ENCODE measurements around the gene MAN1C1. TPM values are rescaled to one million over a fixed set of nuclear protein-coding genes. Genes with fewer than 3 reads are reported as not detected.

The MAN1C1 gene
- total RNA-seq, 2 experiments from 2014 or later: 3.7 to 4.4 TPM

GRCh38 chr1:25727088-25727487, 110.5 kb downstream of the MAN1C1 start:
- Mint-ChIP-seq H3K27me3 (no peaks in the 10 kb centered on the region), H3K27ac (no peak overlapping the region), H3K4me1 (ENCODE audit: low read depth) (peaks cover 62% of the 10 kb centered on the region), H3K36me3 (ENCODE audit: low read depth) (peaks cover 3% of the 10 kb centered on the region), H3K4me3 (no peak overlapping the region), H3K9me3 (no peaks in the 10 kb centered on the region)
- DNase-seq: no peak
- no peak for ATAC-seq
- ChIA-PET CTCF (no interaction called here), POLR2A (interaction anchor here (0.6 kb wide), 1 partner anchor 38 kb away, joined by 3 read pairs; no protein-coding TSS in a partner anchor)
- intact Hi-C loops (cut with micrococcal nuclease): no loop called here
- TF ChIP-seq CTCF (IDR thresholded peaks at IDR 0.05): no peak

- Mint-ChIP-seq H3K27me3 (no peaks in the 10 kb centered on the region), H3K27ac (no peak overlapping the region), H3K36me3 (ENCODE audit: low read depth) (peaks cover 3% of the 10 kb centered on the region), H3K4me3 (no peak overlapping the region), H3K4me1 (ENCODE audit: low read depth) (peaks cover 55% of the 10 kb centered on the region), H3K9me3 (no peaks in the 10 kb centered on the region)
- no peak for ATAC-seq
- no peak for TF ChIP-seq CTCF (IDR thresholded peaks at IDR 0.05)
- intact Hi-C loops (cut with micrococcal nuclease): no loop called here
- DNase-seq: no peak
- ChIA-PET POLR2A (interaction anchor here (0.6 kb wide), 1 partner anchor 39 kb away, joined by 3 read pairs; no protein-coding TSS in a partner anchor), CTCF (interaction anchor here (1.0 kb wide), 1 partner anchor 13 kb away, joined by 3 read pairs; no protein-coding TSS in a partner anchor)
Observed at GRCh38 chr1:25727635-25728286, 111.2 kb downstream of the MAN1C1 start.

GRCh38 chr1:25728301-25728935, 111.8 kb downstream of the MAN1C1 start:
- DNase-seq: no peak
- intact Hi-C loops (cut with micrococcal nuclease): no loop called here
- ChIA-PET CTCF (interaction anchor here (1.0 kb wide), 1 partner anchor 14 kb away, joined by 3 read pairs; no protein-coding TSS in a partner anchor), POLR2A (no interaction called here)
- no peak for TF ChIP-seq CTCF (IDR thresholded peaks at IDR 0.05)
- Mint-ChIP-seq H3K27me3 (no peaks in the 10 kb centered on the region), H3K9me3 (no peaks in the 10 kb centered on the region), H3K4me3 (no peak overlapping the region), H3K4me1 (ENCODE audit: low read depth) (peaks cover 51% of the 10 kb centered on the region), H3K36me3 (ENCODE audit: low read depth) (peaks cover 3% of the 10 kb centered on the region), H3K27ac (no peak overlapping the region)
- ATAC-seq: no peak

- Mint-ChIP-seq H3K4me3 (no peak overlapping the region), H3K9me3 (no peaks in the 10 kb centered on the region), H3K36me3 (ENCODE audit: low read depth) (peaks cover 3% of the 10 kb centered on the region), H3K27ac (no peak overlapping the region), H3K27me3 (no peaks in the 10 kb centered on the region), H3K4me1 (ENCODE audit: low read depth) (peaks cover 48% of the 10 kb centered on the region)
- intact Hi-C loops (cut with micrococcal nuclease): no loop called here
- DNase-seq: no peak
- no peak for TF ChIP-seq CTCF (IDR thresholded peaks at IDR 0.05)
- ATAC-seq: no peak
- POLR2A ChIA-PET: no interaction called here
- CTCF ChIA-PET: interaction anchor here (1.0 to 1.7 kb wide), 2 partner anchors 14 to 26 kb away, joined by 3 read pairs; no protein-coding TSS in a partner anchor
Observed at GRCh38 chr1:25729045-25729444, 112.5 kb downstream of the MAN1C1 start.
